Hepatocyte (in vitro differentiated cells): ENCODE results near the gene EIPR1.

Source experiments
- EZH2 ChIP-seq: fragments of 200-600 bp; sonication (generic); IDR thresholded peaks from 2 replicates; pipeline ENCODE4 v1.6.1; 2016; ENCODE audit warnings: antibody characterized with exemption, mild to moderate bottlenecking, borderline replicate concordance
- TF ChIP-seq, protein P1 (sequence below): fragments of 200-600 bp; sonication (generic); IDR thresholded peaks from 2 replicates; pipeline ENCODE4 v1.5.1; 2016; ENCODE audit warnings: antibody characterized with exemption, mild to moderate bottlenecking; ENCODE audit not compliant: poor library complexity

DNA sequence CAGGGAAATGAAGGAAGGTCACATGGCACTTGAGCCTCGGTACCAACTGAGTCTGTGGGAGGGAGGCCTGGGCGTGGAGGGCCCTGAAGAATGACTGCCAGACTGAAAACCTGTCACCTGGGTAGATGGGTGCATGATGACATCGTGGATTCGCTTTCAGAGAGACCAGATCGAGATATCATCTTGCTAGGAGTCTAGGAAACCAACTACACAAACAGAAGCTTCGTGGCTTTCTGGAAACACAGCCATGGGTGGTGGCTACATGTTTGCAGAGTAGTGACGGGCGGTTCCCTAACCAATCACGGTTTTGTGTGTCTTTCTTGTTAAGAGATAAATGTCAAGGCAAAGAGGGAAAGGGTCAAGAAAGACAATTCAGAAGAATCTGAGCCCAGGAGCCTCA, 155.0 kb downstream of the EIPR1 start:
- TF ChIP-seq, protein P1, sequence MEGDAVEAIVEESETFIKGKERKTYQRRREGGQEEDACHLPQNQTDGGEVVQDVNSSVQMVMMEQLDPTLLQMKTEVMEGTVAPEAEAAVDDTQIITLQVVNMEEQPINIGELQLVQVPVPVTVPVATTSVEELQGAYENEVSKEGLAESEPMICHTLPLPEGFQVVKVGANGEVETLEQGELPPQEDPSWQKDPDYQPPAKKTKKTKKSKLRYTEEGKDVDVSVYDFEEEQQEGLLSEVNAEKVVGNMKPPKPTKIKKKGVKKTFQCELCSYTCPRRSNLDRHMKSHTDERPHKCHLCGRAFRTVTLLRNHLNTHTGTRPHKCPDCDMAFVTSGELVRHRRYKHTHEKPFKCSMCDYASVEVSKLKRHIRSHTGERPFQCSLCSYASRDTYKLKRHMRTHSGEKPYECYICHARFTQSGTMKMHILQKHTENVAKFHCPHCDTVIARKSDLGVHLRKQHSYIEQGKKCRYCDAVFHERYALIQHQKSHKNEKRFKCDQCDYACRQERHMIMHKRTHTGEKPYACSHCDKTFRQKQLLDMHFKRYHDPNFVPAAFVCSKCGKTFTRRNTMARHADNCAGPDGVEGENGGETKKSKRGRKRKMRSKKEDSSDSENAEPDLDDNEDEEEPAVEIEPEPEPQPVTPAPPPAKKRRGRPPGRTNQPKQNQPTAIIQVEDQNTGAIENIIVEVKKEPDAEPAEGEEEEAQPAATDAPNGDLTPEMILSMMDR, result no peak
- no peak for TF ChIP-seq EZH2
